ENCODE results near the gene GOLGA6L10.
A peak's percentile ranks its signal among the peaks of the same experiment; 100 is the strongest.
"Not testable (repeated sequence)": the region's sequence is repeated elsewhere in the genome, so short reads cannot be mapped to it uniquely, and the experiment has no call there.

Gene GOLGA6L10

DNA sequence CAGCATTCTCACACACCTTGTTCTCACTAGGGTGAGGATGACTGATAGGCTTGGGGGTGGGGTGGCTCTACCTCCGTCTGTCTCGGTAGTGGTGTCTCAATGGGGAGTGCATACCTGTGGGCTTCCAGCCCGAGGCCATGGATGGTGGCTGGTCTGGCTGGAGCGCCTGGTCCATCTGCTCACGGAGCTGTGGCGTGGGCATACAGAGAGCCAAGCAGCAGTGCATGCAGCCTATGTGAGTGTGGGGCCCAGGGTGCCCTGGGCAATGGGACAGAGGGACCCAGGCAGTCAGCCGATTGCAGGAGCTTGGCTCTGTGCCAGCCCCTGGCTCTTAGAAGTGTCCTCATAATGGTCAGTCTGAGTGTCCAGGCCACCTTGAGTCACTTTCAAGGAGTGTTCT lies 31.8 kb downstream of the GOLGA6L10 start:
- DNase-seq (ENCODE audit: low spot score): not testable (repeated sequence)

DNA sequence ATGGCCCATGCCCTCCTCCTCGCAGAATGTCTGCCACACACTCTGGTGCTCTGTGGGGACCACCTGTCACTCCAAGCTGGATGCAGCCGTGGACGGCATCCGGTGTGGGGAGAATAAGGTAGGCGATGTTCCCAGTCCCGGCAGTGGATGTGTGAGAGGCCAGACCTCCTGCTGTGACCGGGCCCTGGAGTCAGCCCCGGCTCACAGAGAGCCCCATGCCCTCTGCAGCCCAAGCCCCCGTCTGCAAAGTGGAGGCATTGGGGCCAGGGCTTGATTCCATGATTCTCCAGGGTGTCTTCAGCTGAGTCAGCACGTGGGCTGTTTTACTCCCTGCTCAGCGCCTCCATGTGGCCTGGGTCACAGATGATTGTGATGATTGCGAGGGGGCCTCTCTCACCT lies 32.2 kb downstream of the GOLGA6L10 start:
- no peak for DNase-seq (ENCODE audit: low spot score)

DNA sequence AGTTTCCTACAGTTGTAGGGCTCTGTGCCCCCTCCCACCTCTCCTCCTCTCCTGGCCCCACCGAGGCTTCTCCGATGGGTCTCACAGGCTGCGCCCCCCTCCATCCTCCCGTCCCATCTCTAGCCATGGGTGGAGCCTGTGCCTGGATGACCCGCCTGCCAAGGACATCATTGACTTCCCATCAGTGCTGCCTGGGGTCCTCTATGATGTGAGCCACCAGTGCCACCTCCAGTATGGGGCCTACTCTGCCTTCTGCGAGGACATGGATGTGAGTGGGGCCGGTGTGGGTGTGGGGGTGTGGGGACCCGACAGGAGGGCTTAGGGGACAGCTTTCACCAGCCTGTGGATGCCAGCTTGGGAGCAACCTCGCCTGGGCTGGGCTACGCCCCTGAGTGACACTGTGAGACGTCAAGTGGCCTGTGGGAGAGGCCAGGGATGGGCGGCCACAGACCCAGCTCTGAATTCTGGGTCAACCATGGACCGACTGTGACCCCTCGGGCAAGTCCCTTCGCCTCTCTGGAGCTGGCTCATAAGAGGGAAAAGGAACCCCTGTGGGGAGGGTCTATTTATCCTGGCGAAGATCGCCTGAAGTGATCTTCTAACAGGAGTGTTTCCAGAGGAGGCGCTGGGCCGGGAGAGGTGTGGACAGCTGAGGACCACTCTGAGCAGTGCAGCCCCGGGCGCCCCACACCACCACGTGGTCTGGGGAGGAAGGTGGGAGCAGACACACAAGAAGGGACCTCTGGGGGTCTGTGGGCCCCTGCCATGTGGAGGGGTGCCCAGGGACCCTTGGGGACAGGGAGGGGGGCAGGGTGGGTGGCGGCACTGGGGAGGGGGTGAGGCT lies 32.8 kb downstream of the GOLGA6L10 start:
- DNase-seq (ENCODE audit: low spot score): not testable (repeated sequence)

DNA sequence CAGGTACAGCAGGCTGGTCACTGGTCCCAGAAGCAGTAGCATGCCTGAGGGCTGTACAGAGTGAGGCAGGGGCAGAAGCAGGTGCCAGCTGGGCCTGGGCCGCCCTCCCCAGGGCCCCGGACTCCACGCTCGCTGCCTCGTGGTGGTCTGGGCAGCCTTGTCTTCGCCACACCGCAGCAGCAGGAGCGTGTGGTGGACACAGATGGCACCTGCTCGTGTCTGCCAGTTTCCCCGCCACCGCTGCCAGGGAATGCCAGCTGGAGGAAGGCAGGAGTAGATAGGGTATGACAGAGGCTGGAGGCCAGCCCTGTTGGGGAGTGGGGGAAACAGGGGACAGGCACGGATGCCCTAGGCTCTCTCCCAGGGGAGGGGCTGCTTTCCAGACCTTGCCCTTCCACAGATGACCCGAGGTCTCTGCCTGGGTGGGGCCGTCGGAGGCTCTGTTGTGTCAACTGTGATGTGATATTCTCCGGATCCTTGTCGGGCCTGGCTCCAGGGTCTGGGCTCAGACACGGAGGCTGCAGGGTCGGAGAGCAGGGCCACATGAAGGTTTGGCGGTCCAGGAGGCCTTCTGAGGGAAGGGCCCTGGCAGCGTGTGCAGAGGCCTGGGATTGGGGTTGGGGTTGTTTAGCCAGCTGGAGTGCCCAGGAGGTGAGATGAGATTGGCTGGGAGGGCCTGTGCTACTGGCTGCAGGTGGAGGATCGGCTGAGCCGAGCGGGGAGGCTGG lies 33.6 kb downstream of the GOLGA6L10 start:
- no peak for DNase-seq (ENCODE audit: low spot score)

DNA sequence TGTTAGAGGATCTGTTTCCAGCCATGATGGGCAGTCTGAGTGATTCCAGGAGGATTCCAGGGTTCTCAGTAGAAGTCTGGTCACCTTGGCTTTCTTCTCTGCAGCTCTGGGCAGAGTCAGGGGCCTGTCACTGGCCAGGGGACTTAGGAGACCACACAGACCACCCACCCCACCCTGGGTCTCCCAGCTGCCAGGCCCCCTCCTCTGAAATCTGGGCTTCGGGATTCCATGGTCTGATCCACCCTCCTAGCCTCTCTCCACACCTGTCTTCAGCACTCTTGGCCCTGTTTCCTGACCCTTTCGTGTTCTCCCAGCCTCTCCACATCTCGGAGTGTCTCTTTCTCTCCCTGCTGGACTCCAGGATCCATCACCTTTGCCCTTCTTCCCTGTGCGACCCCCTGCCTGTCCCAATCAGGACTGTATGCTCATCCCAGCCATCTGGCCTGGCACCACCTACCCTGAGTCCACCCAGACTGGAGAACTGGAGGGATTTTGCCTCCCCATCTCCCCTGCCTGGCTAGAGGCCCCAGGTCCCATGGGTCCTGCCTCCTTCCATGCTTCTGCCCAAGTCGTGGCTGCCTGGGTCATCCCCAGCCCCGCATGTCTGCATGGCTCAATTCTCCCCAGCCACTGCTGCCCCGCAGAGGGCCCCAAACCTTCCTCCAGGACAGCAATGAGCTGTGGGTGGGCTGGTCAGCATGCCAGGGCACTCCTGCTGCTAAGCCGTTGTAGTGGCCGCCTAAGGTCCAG lies 34.3 kb downstream of the GOLGA6L10 start:
- DNase-seq (ENCODE audit: low spot score): no peak

DNA sequence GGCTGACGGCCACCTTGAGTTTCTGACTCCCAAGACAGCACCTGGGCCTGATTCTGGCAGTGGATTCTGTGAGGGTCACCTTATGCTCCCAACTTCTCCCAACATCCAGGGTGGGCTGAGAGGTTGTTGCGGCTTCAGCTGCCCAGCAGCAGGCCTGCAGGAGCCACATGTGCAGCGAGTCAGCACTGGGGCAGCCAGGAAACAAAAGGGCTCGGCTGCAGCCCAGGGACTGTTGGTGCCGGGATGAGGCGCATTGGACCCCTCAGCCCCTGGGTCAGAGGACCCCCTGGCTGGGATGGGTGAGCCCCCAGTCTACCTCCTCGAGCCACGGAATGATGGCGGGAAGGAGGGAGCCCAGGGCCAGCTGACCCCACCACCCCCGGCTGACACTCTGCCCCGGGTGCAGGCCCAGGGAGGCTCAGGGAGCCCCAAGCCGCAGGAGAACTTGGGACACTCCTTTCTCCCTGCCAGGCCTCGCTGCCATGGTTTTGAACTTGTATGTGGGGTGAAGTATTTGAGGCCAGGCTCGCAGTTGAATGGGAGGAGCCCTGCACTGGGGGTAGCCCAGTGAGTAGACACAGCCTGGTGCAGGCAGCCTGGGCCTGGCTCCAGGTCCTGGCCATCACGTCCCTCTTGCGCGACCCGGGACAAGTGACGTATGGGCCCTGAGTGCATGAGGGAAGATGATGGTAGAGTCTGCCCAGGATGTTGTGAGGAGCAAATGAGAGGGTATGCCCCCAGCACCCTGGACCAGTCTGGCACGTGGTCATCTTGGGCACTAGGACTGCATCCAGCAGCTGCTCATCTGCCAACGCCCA lies 35.1 kb downstream of the GOLGA6L10 start:
- DNase-seq (ENCODE audit: low spot score): not testable (repeated sequence)

DNA sequence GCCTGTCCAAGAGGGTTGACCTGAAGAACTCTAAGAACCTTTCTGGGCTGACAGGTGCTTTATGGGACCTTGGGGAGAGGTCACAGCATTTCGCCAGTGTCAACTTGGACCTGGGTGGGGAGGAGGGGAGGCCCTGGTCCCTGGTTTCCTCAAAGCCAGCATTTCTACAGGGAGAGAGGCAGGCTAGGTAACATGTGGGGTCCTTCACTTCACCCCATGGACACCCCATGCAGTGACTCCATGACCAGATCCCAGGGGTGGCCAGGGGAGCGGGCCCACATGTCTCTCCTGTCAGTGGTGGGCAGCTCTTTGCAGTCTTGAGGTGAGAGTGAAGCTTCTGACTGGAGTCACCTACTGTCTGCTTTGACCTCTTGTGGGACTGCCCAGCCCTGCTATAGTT lies 35.8 kb downstream of the GOLGA6L10 start:
- DNase-seq (ENCODE audit: low spot score): no peak

DNA sequence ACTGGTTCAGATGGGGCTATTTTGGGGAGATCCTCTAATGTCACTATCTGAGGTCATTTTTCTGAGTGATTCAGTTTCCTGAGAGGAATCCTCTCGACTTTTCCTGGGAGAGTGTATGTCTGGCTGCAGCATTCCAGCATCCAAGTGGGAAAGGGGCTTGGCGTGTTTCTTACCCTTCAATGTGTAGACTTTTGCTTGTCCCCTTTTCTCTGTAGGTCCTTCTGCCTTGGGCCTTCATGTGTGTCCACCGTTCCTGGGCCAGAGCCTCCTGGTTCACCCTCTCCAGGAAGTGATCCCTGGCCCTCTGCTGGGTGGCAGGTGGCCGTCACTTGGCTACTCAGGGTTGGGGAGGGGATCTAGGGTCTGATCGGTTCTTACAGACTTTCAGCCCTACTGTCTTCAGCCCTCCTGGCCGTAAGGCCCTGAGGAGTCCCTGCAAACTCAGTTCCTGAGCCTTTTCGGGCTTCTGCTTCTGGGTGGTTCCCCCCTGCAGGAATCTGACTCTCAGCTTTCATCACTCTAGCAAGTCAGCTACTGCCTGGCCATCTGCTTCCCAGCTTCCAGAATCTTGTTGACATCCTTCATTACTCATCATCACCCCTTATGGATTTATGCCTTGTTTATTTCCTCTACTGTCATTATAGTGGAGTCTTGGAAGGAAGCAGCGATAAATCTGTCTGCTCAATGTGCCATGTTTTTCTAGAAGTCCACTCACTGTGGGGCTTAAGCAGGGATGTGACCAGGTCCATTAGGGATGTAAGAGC lies 36.5 kb downstream of the GOLGA6L10 start:
- no peak for DNase-seq (ENCODE audit: low spot score)

DNA sequence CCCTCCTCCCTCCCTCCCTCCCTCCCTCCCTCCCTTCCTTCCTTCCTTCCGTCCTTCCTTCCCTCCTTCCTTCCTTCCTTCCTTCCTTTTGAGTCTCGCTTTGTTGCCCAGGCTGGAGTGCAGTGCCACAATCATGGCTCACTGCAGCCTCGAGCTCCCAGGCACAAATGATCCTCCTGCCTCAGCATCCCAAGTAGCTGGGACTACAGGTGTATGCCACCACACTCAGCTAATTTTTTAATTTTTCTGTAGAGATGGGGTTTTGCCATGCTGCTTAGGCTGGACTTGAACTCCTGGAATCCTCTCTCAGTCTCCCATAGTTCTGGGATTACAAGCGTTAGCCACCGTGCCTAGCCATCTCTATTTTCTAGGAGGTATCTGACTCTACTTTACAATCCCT lies 38.0 kb downstream of the GOLGA6L10 start:
- DNase-seq (ENCODE audit: low spot score): not testable (repeated sequence)

DNA sequence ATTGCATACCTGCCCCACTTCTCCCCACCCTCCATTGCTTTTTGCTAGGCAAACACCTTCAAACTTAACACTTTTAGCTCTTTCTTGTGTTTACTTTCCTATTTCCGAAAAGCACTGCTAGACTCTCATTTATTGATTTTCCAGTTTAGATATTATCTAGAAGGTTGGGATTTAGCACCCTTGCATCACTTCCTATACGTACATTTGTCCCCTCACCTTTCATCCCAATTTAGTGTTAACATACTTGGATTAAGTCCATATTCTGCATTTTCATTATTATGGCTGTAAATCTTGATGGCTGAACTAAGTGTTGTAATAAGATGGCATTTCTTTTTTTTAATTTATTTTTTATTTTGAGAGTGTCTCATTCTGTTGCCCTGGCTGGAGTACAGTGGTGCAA lies 39.5 kb downstream of the GOLGA6L10 start:
- no peak for DNase-seq (ENCODE audit: low spot score)

DNA sequence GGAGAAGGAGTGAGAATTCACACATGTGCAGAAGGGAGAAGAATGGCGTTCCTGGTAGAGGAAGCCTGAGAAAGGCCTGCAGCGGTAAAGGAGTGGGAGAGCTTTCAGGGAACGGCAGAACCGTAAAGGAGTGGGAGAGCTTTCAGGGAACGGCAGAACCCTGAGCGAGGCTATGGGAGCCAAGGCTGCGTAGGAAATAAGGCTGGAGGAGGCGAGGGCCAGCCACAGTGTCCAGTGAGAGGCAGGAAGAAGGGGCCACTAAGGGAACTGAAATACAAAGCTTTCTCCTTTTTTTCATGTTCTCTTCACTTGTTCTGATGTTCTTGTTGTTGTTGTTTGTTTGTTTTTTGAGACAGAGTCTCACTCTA lies 41.6 kb downstream of the GOLGA6L10 start:
- no peak for DNase-seq (ENCODE audit: low spot score)

DNA sequence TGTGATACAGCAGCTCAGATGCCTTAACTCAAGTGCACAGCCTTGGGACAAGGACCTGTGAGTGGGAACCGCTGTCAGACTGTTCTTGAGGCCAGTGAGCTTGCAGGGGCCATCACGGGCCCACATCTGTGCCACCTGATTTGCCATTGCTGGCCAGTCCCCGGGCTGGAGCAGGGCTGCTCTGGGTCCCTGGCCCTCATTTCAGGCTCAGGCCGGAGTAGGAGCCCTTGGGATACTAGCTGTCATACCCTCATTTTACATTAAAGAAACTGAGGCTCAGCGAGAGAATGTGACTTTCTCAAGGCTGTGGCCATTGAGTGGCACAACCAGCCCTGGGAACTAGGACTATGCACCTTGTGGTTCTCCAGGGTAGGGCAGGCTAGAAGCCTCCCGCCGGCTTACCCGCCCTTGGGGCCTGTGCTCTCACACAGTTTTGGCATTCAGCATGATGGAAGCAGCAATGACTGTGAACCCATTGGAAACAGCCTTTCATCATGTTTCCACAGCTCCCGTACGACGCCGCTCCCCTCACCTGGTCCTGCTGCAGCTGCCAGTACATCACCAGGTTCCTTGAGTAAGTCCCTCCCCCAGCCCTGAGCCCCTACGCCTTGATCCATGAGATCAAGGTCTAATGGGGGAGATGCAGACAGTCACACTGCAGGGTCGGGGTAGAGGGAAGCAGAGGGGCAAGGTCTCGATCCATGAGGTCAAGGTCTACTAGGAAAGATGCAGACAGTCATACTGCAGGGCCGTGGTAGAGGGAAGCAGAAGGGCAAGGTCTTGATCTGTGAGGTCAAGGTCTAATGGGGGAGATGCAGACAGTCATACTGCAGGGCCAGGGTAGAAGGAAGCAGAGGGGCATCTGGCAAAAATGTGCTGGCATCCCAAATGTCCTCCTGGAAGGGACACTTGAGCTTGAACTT lies 42.2 kb downstream of the GOLGA6L10 start:
- DNase-seq (ENCODE audit: low spot score): no peak

DNA sequence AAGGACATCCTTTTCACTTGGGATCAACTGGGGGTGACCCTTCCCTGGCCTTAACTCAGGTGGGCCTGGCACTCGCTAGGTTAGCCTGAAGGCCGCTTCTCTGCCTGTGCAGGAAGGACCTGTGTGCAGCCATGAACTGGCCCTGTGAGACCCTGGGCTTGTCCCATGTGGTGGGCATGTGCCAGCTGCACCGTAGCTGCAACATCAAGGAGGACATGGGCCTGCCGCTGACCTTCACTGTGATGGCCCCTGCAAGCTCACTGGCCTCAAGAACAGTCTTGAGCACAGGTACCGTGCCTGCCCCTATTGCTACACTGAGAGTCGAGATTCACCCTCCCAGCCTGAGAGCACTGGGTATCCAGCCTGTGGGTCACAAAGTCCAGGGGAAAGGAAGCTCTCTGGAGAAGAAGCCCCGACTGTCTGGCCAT lies 43.6 kb downstream of the GOLGA6L10 start:
- DNase-seq (ENCODE audit: low spot score): no peak

DNA sequence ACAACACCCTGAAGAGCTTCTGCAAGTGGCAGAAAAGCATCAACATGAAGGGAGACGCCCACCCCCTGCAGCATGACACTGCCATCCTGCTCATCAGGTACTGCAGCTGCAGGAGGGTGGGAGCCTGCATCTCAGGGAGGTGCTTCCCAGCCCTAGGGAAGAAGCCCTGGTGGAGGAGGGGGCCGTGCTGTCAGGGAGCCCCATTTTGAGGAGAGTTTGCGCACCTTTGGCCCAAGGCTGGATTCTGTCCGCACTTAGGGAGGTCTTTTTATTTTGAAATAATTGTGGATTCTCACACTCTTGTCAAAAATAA lies 44.5 kb downstream of the GOLGA6L10 start:
- DNase-seq (ENCODE audit: low spot score): no peak

DNA sequence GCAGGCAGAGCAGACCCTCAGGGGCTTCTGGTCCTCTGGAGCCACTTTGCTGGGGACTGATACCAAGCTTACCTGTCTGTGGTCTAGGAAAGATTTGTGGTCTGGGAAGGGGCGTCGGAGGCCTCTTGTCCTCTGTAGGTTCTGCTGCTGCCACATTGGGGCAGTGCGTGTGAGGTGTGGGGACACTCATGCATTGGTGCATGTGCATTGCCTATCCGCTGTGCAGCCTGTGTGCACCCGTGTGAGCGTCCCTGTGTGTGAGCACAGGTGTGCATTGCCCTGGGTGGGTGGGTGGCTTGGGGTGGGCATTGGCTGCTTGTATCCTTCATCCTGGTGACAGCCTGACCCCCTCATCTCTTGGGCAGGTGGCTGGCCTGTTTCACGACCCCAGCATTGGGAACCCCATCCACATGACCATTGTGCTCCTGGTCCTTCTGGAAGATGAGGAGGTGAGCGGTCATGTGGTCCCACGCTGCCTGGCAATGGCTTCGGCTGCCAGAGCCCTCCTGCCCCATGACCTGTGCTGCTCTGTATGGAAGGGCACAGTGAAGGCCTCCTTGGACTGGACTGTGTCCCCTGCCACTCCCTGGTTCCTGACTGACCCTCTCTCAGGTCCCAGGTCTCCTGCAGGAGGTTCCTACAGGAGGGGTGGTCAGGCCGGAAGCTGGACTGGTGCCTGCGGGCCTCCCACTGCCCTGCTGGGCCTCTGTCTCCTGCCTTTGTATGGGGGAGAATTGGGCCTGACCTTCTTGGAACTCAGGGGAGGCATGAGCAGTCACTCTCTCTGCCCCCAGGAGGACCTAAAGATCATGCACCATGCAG lies 45.1 kb downstream of the GOLGA6L10 start:
- no peak for DNase-seq (ENCODE audit: low spot score)

DNA sequence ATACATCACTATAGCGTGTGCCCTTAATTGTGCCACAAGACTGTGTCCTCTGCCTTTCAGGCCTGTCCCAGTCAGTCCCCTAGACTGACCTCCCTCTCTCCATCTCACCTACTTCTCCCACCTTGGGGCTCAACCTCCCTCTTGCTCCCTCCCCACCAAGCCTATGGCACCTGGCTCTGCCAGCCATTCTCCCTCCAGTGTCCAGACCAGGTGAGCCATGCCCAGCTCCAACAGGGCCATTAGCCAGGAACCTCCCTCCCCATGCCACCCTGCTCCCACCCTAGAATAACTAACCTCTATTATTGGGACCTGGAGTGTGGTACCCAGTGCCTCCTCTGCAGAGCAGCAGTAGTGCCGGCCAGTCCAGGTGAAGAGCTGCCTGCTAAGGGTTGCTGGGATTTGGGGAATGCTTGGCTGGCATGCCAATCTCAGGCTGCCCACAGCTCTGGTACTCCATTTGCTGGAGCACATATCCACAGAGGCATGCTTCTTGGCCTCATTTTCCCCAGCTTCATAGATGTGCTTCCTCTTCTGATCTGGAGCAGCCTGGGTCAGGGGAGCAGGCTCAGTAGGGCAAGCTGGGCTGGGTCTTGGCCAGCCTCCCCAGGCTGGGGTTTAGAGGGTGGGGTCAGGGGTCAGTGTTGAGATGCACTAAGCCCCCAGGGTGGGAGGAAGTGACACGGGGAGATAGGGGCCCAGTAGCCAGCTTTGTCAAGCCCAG lies 47.8 kb downstream of the GOLGA6L10 start:
- no peak for DNase-seq (ENCODE audit: low spot score)

DNA sequence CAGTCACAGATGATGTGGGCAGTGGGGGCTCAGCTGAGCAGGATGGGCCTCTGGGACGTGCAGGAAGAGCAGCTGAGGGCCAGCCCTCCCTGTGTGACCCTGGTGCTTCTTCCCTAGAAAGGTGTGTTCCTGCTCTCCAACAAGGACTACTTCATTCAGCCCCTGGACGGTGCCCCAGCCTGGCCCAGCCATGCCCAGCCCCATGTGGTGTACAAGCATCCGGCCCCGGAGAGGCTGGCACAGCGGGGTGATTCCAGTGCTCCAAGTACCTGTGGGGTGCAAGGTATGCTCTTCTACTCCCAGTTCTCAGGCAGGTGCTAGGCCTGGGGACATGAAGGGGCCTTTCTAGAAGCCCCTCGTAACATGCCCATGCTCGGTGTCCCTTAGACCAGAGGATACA lies 48.4 kb downstream of the GOLGA6L10 start:
- no peak for DNase-seq (ENCODE audit: low spot score)

DNA sequence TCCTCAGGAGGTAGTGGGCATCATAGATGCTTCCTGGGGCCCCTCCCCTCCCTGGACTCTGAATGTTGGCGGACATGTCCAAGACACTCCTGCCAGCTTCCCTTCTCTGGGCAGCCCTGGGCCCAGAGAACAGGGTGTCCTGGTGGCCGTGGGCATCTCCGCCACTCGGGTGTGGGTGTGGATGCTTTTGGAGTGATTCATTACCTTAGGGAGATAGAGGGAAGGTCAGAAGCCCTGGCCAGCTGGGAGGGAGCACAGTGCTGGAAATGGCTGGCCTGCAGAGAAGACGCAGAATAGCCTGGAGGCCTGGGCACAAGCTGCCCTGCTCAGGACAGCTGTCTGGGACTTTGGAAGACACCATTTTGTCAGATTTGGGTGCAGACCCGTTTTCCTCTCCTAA lies 48.9 kb downstream of the GOLGA6L10 start:
- peak; percentile 1 for DNase-seq (ENCODE audit: low spot score)

DNA sequence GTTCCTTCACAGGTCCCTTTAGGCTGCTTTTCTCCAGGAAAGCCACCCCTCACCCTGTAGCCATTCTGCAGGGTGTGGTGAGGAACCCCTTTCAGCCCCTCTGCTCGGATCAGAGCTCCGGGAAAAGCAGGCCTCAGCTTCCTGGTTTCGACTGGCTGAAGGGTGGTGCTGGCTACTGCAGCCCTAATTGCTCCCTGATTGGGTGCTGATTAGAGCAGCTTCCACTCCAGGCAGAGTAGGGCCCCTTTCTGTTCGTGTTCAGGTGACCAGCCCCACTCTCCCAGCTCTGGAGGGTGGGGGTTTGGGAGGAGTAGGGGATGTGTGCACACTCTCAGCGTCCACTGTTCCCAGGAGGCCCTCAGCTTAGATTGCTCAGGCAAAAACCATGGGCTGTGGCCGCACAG lies 49.8 kb downstream of the GOLGA6L10 start:
- not testable (repeated sequence) for DNase-seq (ENCODE audit: low spot score)

All from COLO829 (cell line).